Measurements from ENCODE around the gene SGCE.

The SGCE gene

GRCh38 chr7:94562525-94562924 lies 93.4 kb downstream of the SGCE start:
- FAIRE-seq = no peak

DNA sequence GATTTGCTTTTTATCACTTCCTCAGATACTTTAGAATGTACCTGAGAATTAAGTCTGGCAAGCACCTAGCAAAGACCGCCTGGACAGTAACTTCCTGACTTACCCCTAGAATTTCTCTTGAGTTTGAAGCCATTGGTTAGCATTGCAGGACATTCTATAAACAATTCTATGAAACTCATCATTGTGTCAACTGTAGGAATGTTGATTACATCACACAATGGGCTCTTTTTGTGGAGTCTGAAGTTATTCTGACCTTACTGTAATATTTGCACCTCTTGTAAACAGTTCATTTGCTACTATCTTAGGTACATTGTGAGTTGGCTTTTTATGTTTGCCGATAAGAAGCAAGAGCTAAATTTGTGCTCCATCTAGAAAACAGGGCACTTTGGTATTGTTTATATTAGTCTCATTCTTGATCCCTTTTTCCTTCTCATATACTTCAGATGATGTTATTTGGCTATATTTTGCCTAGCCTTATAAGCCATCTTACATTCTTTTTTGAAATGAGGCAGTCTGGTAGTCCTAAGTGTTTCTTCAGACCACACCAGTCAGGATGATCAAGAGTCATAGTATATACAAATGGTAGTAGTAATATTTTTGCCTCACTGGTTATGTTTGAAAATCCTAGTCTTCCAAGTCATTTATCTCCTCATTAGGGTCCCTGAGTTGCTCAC lies 94.0 kb downstream of the SGCE start:
- FAIRE-seq = no peak

- FAIRE-seq = no peak
Measured at GRCh38 chr7:94559972-94560371, 96.0 kb downstream of the SGCE start.

DNA sequence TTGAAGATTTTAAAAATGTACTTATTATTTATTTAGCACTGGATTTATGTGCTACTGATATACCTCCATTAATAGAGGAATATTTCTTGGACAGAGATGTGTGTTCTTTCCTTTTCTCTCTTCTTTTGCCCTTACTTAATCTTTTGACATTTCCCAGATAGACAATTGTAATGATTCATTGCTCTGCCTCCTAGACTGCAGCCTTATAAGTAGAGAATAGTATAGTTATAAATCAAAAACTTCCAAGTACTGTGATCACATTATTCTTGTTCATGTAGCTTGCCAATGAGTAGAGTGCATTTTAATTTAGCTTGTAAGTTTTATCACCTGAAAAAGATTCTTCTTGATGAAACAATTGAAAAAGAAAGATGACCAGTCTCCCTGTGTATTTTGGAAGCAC lies 98.7 kb downstream of the SGCE start:
- no peak for FAIRE-seq

DNA sequence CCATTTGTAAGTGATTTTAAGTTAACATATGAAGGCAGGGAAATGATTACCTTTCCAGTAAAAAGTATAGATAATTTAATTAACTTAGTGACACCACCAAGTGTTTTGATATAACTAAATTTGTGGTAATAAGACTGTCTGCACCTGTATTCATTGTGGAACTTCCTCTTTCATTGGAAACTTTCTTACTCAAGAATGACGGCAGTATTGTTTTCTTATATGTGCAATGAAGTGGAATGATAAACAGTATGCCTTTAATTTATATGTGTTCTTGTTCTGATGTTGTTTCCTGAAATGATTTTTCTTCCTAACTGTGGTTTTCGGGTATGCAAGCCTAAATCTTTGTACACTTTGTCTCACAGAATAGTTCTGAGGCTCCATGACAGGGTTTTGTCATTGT lies 99.9 kb downstream of the SGCE start:
- FAIRE-seq = no peak

DNA sequence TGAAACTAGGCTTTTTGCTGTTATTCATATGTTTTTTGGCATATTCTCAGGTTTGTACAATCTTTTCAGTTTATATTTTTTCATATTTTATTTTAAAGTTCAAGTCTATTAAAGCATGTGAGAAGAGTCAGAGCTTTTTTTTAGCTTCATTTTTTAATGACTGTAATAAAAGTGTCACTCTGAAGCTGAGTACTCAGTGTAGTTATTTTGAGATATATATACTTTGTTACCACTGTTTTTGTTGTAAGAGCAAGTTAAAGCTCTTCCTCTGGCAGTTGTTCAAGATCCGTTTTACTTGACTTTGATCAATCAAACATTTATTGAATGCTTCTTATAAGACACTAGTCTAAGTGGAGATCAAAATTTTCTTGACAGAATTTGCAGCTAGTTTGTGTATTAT lies 108.8 kb downstream of the SGCE start:
- FAIRE-seq = no peak

DNA sequence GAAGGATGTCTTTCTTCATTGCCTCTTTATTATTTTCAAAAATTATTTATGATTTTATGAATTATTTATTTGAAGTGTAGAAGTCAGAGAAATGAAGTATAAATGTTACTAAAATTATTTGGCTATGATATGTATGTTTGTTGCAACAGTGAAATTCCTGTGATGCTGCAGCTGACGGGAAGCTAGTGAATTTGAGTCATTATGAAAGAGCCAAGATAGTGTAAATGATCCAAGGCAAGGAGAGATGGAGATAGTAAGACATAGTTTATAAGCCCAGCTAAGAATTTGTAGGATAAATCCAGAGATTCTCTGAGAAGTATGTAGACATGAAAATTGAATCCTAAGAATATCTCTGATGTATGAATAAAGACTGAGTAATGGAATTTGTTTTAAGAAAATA lies 115.5 kb downstream of the SGCE start:
- no peak for FAIRE-seq
